Suprapubic skin (tissue), 4 donors: ENCODE measurements around the gene EVA1A.

Source experiments
- EP300 ChIP-seq: sonication (generic); formaldehyde crosslinking; IDR thresholded peaks from one replicate; pipeline ENCODE4 v1.6.1; 2017; ENCODE audit warnings: antibody characterized with exemption
- POLR2A ChIP-seq, 2 donors: fragments of 450-650 bp; IDR thresholded peaks; one replicate each; pipeline ENCODE4 v1.6.1; 2017; ENCODE audit warnings: antibody characterized with exemption in 2 of 2, mild to moderate bottlenecking in 2 of 2, moderate library complexity in 2 of 2
- POLR2AphosphoS5 ChIP-seq, 3 donors: sonication (generic); formaldehyde crosslinking; IDR thresholded peaks; one replicate each; pipeline ENCODE4 v1.6.1; 2017; ENCODE audit warnings: antibody characterized with exemption in 3 of 3

- no peak for TF ChIP-seq POLR2AphosphoS5 (IDR thresholded peaks at IDR 0.05)
- no peak for TF ChIP-seq EP300
- TF ChIP-seq POLR2A (IDR thresholded peaks at IDR 0.05), result no peak
Observed at GRCh38 chr2:75464348-75464946, 96.3 kb downstream of the EVA1A start.
